CD4-positive, CD25-positive, alpha-beta regulatory T cell (primary cell): ENCODE results near the gene ASTE1. TPM values are rescaled to one million over a fixed set of nuclear protein-coding genes. Genes with fewer than 3 reads are reported as not detected.
"Not testable (repeated sequence)": the region's sequence is repeated elsewhere in the genome, so short reads cannot be mapped to it uniquely, and the experiment has no call there.

ENCODE experiments used
- ATAC-seq, 2 donors: fragments of 150-1000 bp; cut with Tn5 transposase; one replicate each; pipeline ENCODE4 v1.10.0; 2021; ENCODE audit warnings: low read depth in 2 of 2, moderate number of reproducible peaks in 2 of 2, moderate library complexity in 1 of 2
- DNase-seq, 3 donors: peaks; one replicate each; pipeline versions ENCODE4 v3.0.0 to v3.0.0-alpha.2; 2012 to 2022; ENCODE audit warnings: mixed read lengths in 1 of 3
- H3K27ac ChIP-seq: one replicate; pipeline ENCODE4 v1.7.0; 2013; ENCODE audit warnings: mild to moderate bottlenecking, low read length; ENCODE audit not compliant: insufficient read depth, poor library complexity, severe bottlenecking
- H3K27me3 ChIP-seq: one replicate; pipeline ENCODE4 v1.7.0; 2013; ENCODE audit warnings: low read length; ENCODE audit not compliant: control insufficient read depth, insufficient read depth
- H3K36me3 ChIP-seq: one replicate; pipeline ENCODE4 v1.7.0; 2013; ENCODE audit warnings: mild to moderate bottlenecking, low read length, moderate library complexity; ENCODE audit not compliant: control insufficient read depth, insufficient read depth
- H3K4me1 ChIP-seq: 2 replicates; pipeline ENCODE4 v1.7.0; 2013; ENCODE audit warnings: mild to moderate bottlenecking, low read length; ENCODE audit not compliant: insufficient read depth, control insufficient read depth, poor library complexity, severe bottlenecking
- H3K4me3 ChIP-seq: one replicate; pipeline ENCODE4 v1.7.0; 2013; ENCODE audit warnings: low read depth, mild to moderate bottlenecking, low read length, moderate library complexity
- H3K9me3 ChIP-seq, 2 experiments: 1 replicate in 1 of 2; 2 replicates in 1 of 2; pipeline ENCODE4 v1.7.0; 2013; ENCODE audit warnings: low read length in 2 of 2, mild to moderate bottlenecking in 1 of 2, moderate library complexity in 1 of 2; ENCODE audit not compliant: control insufficient read depth in 2 of 2
- H3K27ac Mint-ChIP-seq, 3 donors: one replicate each; pipeline ENCODE4 v1.8.0; 2020 to 2022; ENCODE audit warnings: mild to moderate bottlenecking in 3 of 3, mixed read lengths in 3 of 3, moderate library complexity in 2 of 3
- H3K27me3 Mint-ChIP-seq: one replicate; pipeline ENCODE4 v1.8.0; 2022; ENCODE audit warnings: mild to moderate bottlenecking, mixed read lengths
- H3K36me3 Mint-ChIP-seq: one replicate; pipeline ENCODE4 v1.8.0; 2020; ENCODE audit warnings: mixed read lengths
- H3K4me1 Mint-ChIP-seq, 4 donors: one replicate each; pipeline ENCODE4 v1.8.0; 2020 to 2022; ENCODE audit warnings: mixed read lengths in 4 of 4, mild to moderate bottlenecking in 1 of 4
- H3K4me3 Mint-ChIP-seq, 4 donors: one replicate each; pipeline ENCODE4 v1.8.0; 2020 to 2022; ENCODE audit warnings: mild to moderate bottlenecking in 4 of 4, mixed read lengths in 4 of 4, moderate library complexity in 3 of 4
- H3K9me3 Mint-ChIP-seq, 7 donors: one replicate each; pipeline ENCODE4 v1.8.0; 2020 to 2022; ENCODE audit warnings: mixed read lengths in 7 of 7, mild to moderate bottlenecking in 3 of 7, moderate library complexity in 2 of 7
- polyA plus RNA-seq, 4 donors: library from polyadenylated mRNA; unstranded; fragments of 300-500 nt; fragmentation: Illumina TruSeq; gene quantifications; one replicate each; pipeline ENCODE4 v1.2.3, GENCODE V29; 2021
- total RNA-seq: library from RNA; stranded (reverse); gene quantifications from one replicate; pipeline ENCODE4 v1.2.3, GENCODE V29; 2022

The ASTE1 gene
- total and polyA plus RNA-seq, 5 donors from 2014 or later: 21.0 to 32.3 (median 27.0) TPM

GRCh38 chr3:130979117-130979516 is 47.5 kb downstream of the ASTE1 start:
- DNase-seq (no peak), ATAC-seq (no peak)
- no peaks in the 10 kb centered on the region for H3K27me3 ChIP-seq
- peaks cover 44% of the 10 kb centered on the region for H3K36me3 Mint-ChIP-seq
- peaks cover 42% of the 10 kb centered on the region for H3K36me3 ChIP-seq
- H3K4me3 ChIP-seq: no peak overlapping the region
- H3K9me3 ChIP-seq: no peaks in the 10 kb centered on the region
- no peaks in the 10 kb centered on the region for H3K4me1 ChIP-seq
- no peak overlapping the region for H3K4me3 Mint-ChIP-seq
- no peak overlapping the region for H3K27ac ChIP-seq
- no peak overlapping the region for H3K27ac Mint-ChIP-seq
- H3K4me1 Mint-ChIP-seq: peaks cover 0 to 13% (median 6%) of the 10 kb centered on the region in 4 donors
- no peaks in the 10 kb centered on the region for H3K27me3 Mint-ChIP-seq
- H3K9me3 Mint-ChIP-seq: no peaks in the 10 kb centered on the region

DNA sequence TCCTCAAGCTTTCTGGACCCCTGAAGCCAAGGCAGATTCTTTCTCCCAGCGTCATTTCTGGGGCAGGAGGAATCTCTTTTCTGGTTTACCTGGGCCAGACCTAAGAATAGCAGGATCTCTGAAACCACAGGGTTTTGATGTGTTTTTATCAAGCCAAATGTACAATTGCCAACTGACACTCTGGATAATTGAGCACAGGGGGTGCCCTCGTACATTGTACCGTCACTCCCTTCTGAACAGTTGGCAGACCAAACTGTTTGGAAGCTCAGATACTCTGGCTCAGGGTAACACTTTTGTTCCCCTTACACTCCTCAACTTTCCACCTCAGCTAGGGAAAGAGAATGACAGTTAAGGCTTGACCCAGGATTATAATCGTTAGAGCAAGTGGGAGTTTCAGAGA is 49.9 kb downstream of the ASTE1 start:
- no peak overlapping the region for H3K27ac ChIP-seq
- Mint-ChIP-seq H3K27ac (peak overlapping the region in 1 of 3 donors; percentile 44), H3K4me3 (no peak overlapping the region), H3K36me3 (peaks cover 52% of the 10 kb centered on the region), H3K4me1 (peaks cover 0 to 16% (median 6%) of the 10 kb centered on the region in 4 donors), H3K9me3 (peaks cover 0 to 1% (median 0%) of the 10 kb centered on the region in 7 donors), H3K27me3 (no peaks in the 10 kb centered on the region)
- H3K27me3 ChIP-seq: no peaks in the 10 kb centered on the region
- H3K9me3 ChIP-seq: no peaks in the 10 kb centered on the region
- no peak overlapping the region for H3K4me3 ChIP-seq
- ATAC-seq (no peak), DNase-seq (no peak)
- H3K4me1 ChIP-seq: no peaks in the 10 kb centered on the region
- H3K36me3 ChIP-seq: peaks cover 41% of the 10 kb centered on the region

DNA sequence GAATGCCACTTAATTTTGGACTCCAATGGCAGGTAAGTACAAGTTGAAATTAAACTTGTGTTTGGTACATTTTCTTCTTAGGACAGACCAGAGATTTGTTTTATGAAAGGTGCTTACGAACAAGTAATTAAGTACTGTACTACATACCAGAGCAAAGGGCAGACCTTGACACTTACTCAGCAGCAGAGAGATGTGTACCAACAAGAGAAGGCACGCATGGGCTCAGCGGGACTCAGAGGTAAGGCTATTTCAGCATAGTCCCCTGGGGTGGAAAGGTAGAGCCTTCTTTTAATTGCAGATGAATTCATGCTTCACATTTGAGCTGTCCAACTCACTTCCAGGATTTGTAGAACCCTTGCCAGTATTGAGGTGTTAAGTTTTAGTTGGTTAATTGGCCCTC is 51.4 kb downstream of the ASTE1 start:
- Mint-ChIP-seq H3K4me1 (peaks cover 0 to 14% (median 6%) of the 10 kb centered on the region in 4 donors), H3K9me3 (peaks cover 0 to 2% (median 0%) of the 10 kb centered on the region in 7 donors), H3K4me3 (no peak overlapping the region), H3K27ac (no peak overlapping the region), H3K36me3 (peaks cover 55% of the 10 kb centered on the region), H3K27me3 (no peaks in the 10 kb centered on the region)
- DNase-seq (no peak), ATAC-seq (no peak)
- H3K27me3 ChIP-seq: no peaks in the 10 kb centered on the region
- peaks cover 54% of the 10 kb centered on the region for H3K36me3 ChIP-seq
- H3K9me3 ChIP-seq: no peaks in the 10 kb centered on the region
- no peak overlapping the region for H3K27ac ChIP-seq
- H3K4me3 ChIP-seq: no peak overlapping the region
- H3K4me1 ChIP-seq: no peaks in the 10 kb centered on the region

- Mint-ChIP-seq H3K27me3 (no peaks in the 10 kb centered on the region), H3K36me3 (peaks cover 54% of the 10 kb centered on the region), H3K4me3 (peak overlapping the region in 1 of 4 donors; percentile 13), H3K27ac (no peak overlapping the region), H3K4me1 (peaks cover 0 to 14% (median 5%) of the 10 kb centered on the region in 4 donors), H3K9me3 (peaks cover 0 to 2% (median 0%) of the 10 kb centered on the region in 7 donors)
- Histone ChIP-seq H3K36me3 (peaks cover 56% of the 10 kb centered on the region), H3K4me1 (no peaks in the 10 kb centered on the region), H3K27ac (no peak overlapping the region), H3K27me3 (no peaks in the 10 kb centered on the region), H3K9me3 (no peaks in the 10 kb centered on the region), H3K4me3 (no peak overlapping the region)
- ATAC-seq (no peak), DNase-seq (no peak)
Measured at GRCh38 chr3:130974201-130974600, 52.4 kb downstream of the ASTE1 start.

GRCh38 chr3:130973406-130973805 is 53.2 kb downstream of the ASTE1 start:
- H3K9me3 Mint-ChIP-seq: peaks cover 0 to 2% (median 0%) of the 10 kb centered on the region in 7 donors
- no peak overlapping the region for H3K27ac Mint-ChIP-seq
- no peak overlapping the region for H3K4me3 Mint-ChIP-seq
- Histone ChIP-seq H3K27ac (no peak overlapping the region), H3K4me3 (no peak overlapping the region), H3K36me3 (peaks cover 58% of the 10 kb centered on the region), H3K4me1 (no peaks in the 10 kb centered on the region), H3K9me3 (no peaks in the 10 kb centered on the region), H3K27me3 (no peaks in the 10 kb centered on the region)
- H3K27me3 Mint-ChIP-seq: no peaks in the 10 kb centered on the region
- ATAC-seq (no peak), DNase-seq (no peak)
- H3K36me3 Mint-ChIP-seq: peaks cover 49% of the 10 kb centered on the region
- peaks cover 0 to 13% (median 4%) of the 10 kb centered on the region in 4 donors for H3K4me1 Mint-ChIP-seq

GRCh38 chr3:130972592-130972991 is 54.0 kb downstream of the ASTE1 start:
- Mint-ChIP-seq H3K4me1 (peaks cover 0 to 10% (median 4%) of the 10 kb centered on the region in 4 donors), H3K36me3 (peaks cover 52% of the 10 kb centered on the region)
- H3K27me3 Mint-ChIP-seq, H3K27ac Mint-ChIP-seq, H3K4me3 Mint-ChIP-seq, H3K9me3 Mint-ChIP-seq, H3K27ac ChIP-seq, H3K4me1 ChIP-seq, H3K9me3 ChIP-seq, ATAC-seq, DNase-seq, H3K27me3 ChIP-seq, H3K4me3 ChIP-seq: not testable (repeated sequence)
- H3K36me3 ChIP-seq: peaks cover 60% of the 10 kb centered on the region

DNA sequence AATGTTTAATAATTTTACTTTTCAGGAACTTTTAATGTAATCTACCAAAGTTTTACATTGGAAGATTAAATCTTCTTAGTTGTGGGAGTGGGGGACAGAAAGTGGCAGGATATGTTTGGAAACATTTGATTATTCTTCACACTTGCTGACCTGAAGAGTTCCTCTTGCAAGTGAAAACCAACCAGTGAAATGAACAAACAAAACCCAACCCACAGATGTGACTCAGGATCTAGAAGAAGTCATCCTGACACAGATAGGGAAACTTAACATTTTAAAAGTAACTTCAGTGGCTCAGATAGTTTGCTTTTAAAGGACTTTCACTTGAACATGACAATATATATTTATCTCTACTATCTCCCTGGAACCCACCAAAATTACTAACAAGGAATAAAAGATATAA is 55.4 kb downstream of the ASTE1 start:
- H3K4me3 Mint-ChIP-seq: no peak overlapping the region
- DNase-seq (no peak), ATAC-seq (no peak)
- peaks cover 59% of the 10 kb centered on the region for H3K36me3 Mint-ChIP-seq
- H3K27ac Mint-ChIP-seq: no peak overlapping the region
- Histone ChIP-seq H3K4me3 (no peak overlapping the region), H3K36me3 (peaks cover 58% of the 10 kb centered on the region), H3K4me1 (no peaks in the 10 kb centered on the region), H3K27me3 (no peaks in the 10 kb centered on the region), H3K27ac (no peak overlapping the region), H3K9me3 (no peaks in the 10 kb centered on the region)
- H3K9me3 Mint-ChIP-seq: peaks cover 0 to 2% (median 0%) of the 10 kb centered on the region in 7 donors
- no peaks in the 10 kb centered on the region for H3K27me3 Mint-ChIP-seq
- H3K4me1 Mint-ChIP-seq: peaks cover 0 to 9% (median 4%) of the 10 kb centered on the region in 4 donors

GRCh38 chr3:130969621-130970020 is 57.0 kb downstream of the ASTE1 start:
- Histone ChIP-seq H3K27me3 (no peaks in the 10 kb centered on the region), H3K4me3 (no peak overlapping the region), H3K4me1 (no peaks in the 10 kb centered on the region), H3K9me3 (no peaks in the 10 kb centered on the region), H3K36me3 (peaks cover 60% of the 10 kb centered on the region), H3K27ac (no peak overlapping the region)
- DNase-seq (no peak), ATAC-seq (no peak)
- peaks cover 68% of the 10 kb centered on the region for H3K36me3 Mint-ChIP-seq
- no peak overlapping the region for H3K4me3 Mint-ChIP-seq
- no peak overlapping the region for H3K27ac Mint-ChIP-seq
- peaks cover 0 to 2% (median 0%) of the 10 kb centered on the region in 7 donors for H3K9me3 Mint-ChIP-seq
- H3K27me3 Mint-ChIP-seq: no peaks in the 10 kb centered on the region
- peaks cover 0 to 4% (median under 1%) of the 10 kb centered on the region in 4 donors for H3K4me1 Mint-ChIP-seq
